HepG2 (cell line): ENCODE data around the gene LRSAM1. TPM values are rescaled to one million over a fixed set of nuclear protein-coding genes. Genes with fewer than 3 reads are reported as not detected.

Experiments used
- FOXJ3 ChIP-seq: sonication (generic); formaldehyde crosslinking; IDR thresholded peaks from 2 replicates; pipeline ENCODE4 v1.4.0; 2020; ENCODE audit warnings: missing genetic modification reagents, mild to moderate bottlenecking, borderline replicate concordance
- HDAC2 ChIP-seq: sonication (generic); formaldehyde crosslinking; IDR thresholded peaks from 2 replicates; pipeline ENCODE4 v1.4.0; 2020; ENCODE audit warnings: missing genetic modification reagents
- JUN ChIP-seq: sonication (generic); formaldehyde crosslinking; IDR thresholded peaks from 2 replicates; pipeline ENCODE4 v1.4.0; 2020; ENCODE audit warnings: mild to moderate bottlenecking, missing genetic modification reagents
- LCORL ChIP-seq, 2 experiments: fragments of 450-650 bp in 1 of 2; sonication (generic) in 1 of 2; formaldehyde crosslinking in 1 of 2; IDR thresholded peaks; 2 replicates each; pipeline versions ENCODE4 v1.5.0 to v1.6.1; 2017 to 2020; ENCODE audit warnings: antibody characterized with exemption in 1 of 2, missing genetic modification reagents in 1 of 2
- LRRFIP1 ChIP-seq: sonication (generic); formaldehyde crosslinking; conservative IDR thresholded peaks from 2 replicates; pipeline ENCODE4 v1.4.0; 2020; ENCODE audit warnings: missing genetic modification reagents
- NFRKB ChIP-seq: fragments of 450-650 bp; IDR thresholded peaks from 2 replicates; pipeline ENCODE4 v1.6.1; 2017
- PITX1 ChIP-seq: sonication (generic); formaldehyde crosslinking; IDR thresholded peaks from 2 replicates; pipeline ENCODE4 v1.5.1; 2020; ENCODE audit warnings: mild to moderate bottlenecking, missing genetic modification reagents
- POLR2AphosphoS2 ChIP-seq: IDR thresholded peaks from 2 replicates; pipeline ENCODE4 v1.6.1; 2011; ENCODE audit warnings: low read depth, low read length, improper control_type of control experiment
- RFXANK ChIP-seq: IDR thresholded peaks from 2 replicates; pipeline ENCODE4 v1.6.1; 2016
- SKIL ChIP-seq: sonication (generic); formaldehyde crosslinking; IDR thresholded peaks from 2 replicates; pipeline ENCODE4 v1.8.0; 2022; ENCODE audit warnings: missing genetic modification reagents, mild to moderate bottlenecking, moderate library complexity, borderline replicate concordance
- SYNCRIP ChIP-seq: fragments of 200-400 bp; formaldehyde crosslinking; IDR thresholded peaks from 2 replicates; pipeline ENCODE4 v1.6.1; 2018; ENCODE audit warnings: mild to moderate bottlenecking, low read depth, low read length; ENCODE audit not compliant: insufficient read depth
- YEATS4 ChIP-seq: sonication (generic); formaldehyde crosslinking; IDR thresholded peaks from 2 replicates; pipeline ENCODE4 v1.4.0; 2020; ENCODE audit warnings: missing genetic modification reagents, borderline replicate concordance
- ZBTB21 ChIP-seq: sonication (generic); formaldehyde crosslinking; IDR thresholded peaks from 2 replicates; pipeline ENCODE4 v1.4.0; 2020; ENCODE audit warnings: missing genetic modification reagents
- ZBTB44 ChIP-seq: sonication (generic); formaldehyde crosslinking; IDR thresholded peaks from 2 replicates; pipeline ENCODE4 v1.4.0; 2020; ENCODE audit warnings: missing genetic modification reagents
- ZNF547 ChIP-seq: sonication (generic); formaldehyde crosslinking; IDR thresholded peaks from 2 replicates; pipeline ENCODE4 v1.5.1; 2020; ENCODE audit warnings: mild to moderate bottlenecking, missing genetic modification reagents
- ZNF619 ChIP-seq: sonication (generic); formaldehyde crosslinking; IDR thresholded peaks from 2 replicates; pipeline ENCODE4 v1.4.0; 2020; ENCODE audit warnings: mild to moderate bottlenecking, missing genetic modification reagents
- ZNF672 ChIP-seq: sonication (generic); formaldehyde crosslinking; IDR thresholded peaks from 2 replicates; pipeline ENCODE4 v1.8.1; 2022; ENCODE audit warnings: missing genetic modification reagents
- ZSCAN25 ChIP-seq: sonication (generic); formaldehyde crosslinking; IDR thresholded peaks from 2 replicates; pipeline ENCODE4 v1.8.0; 2022; ENCODE audit warnings: mild to moderate bottlenecking, missing genetic modification reagents
- ZSCAN30 ChIP-seq: sonication (generic); formaldehyde crosslinking; IDR thresholded peaks from 2 replicates; pipeline ENCODE4 v1.5.0; 2020; ENCODE audit warnings: mild to moderate bottlenecking, missing genetic modification reagents
- polyA plus RNA-seq, 8 experiments: library from polyadenylated mRNA; depleted of rRNA in 3 of 8; stranded (reverse) in 7 of 8; unstranded in 1 of 8; fragments of >200 nt; fragmentation: Illumina TruSeq in 4 of 8; extraction: Trizol in 4 of 8; gene quantifications; 2 replicates each; pipeline versions ENCODE4 v1.2.1 to v1.2.3, GENCODE V29; 2011 to 2016; ENCODE audit warnings: low read depth in 4 of 8, missing spikeins in 1 of 8, mixed read lengths in 1 of 8; ENCODE audit not compliant: insufficient read depth in 1 of 8
- total RNA-seq, 5 experiments: library from RNA; depleted of rRNA; stranded (reverse); fragments of >200 nt; fragmentation: Illumina TruSeq; extraction: Trizol; gene quantifications; 2 replicates each; pipeline ENCODE4 v1.2.3, GENCODE V29; 2016; ENCODE audit warnings: low read depth in 1 of 5
- TF ChIP-seq, protein P1 (sequence below): sonication (generic); formaldehyde crosslinking; IDR thresholded peaks from 2 replicates; pipeline ENCODE4 v1.4.0; 2020; ENCODE audit warnings: missing genetic modification reagents, borderline replicate concordance
- TF ChIP-seq, protein P2 (sequence below): IDR thresholded peaks from 2 replicates; pipeline ENCODE4 v1.6.1; 2016; ENCODE audit warnings: mild to moderate bottlenecking

LRSAM1 gene
- total and polyA plus RNA-seq, 2 of the 13 experiments (the other 11 are each of a cell fraction or from before 2014, with no cell fraction given): 8.7 to 10.2 TPM

- TF ChIP-seq RFXANK (no peak), LRRFIP1 (no peak), HDAC2 (CRISPR knock-in tag) (peak; percentile 67; the same call in 1 of the 2 replicates), SYNCRIP (no peak), ZBTB44 (CRISPR knock-in tag) (no peak), ZBTB21 (no peak), PITX1 (CRISPR knock-in tag) (no peak), ZSCAN25 (CRISPR knock-in tag) (no peak), POLR2AphosphoS2 (no peak), ZSCAN30 (CRISPR knock-in tag) (no peak), ZNF619 (CRISPR knock-in tag) (no peak), SKIL (CRISPR knock-in tag) (no peak; the same call in 1 of the 2 replicates), NFRKB (no peak), LCORL (IDR thresholded peaks at IDR 0.05) (no peak), LCORL (CRISPR knock-in tag; IDR thresholded peaks at IDR 0.05) (0 out of 2 replicates have a peak, but pooled peaks have one; percentile 43), ZNF547 (CRISPR knock-in tag) (no peak), YEATS4 (CRISPR knock-in tag) (no peak), JUN (CRISPR knock-in tag) (no peak), FOXJ3 (CRISPR knock-in tag) (peak; percentile 48; the same call in 1 of the 2 replicates), ZNF672 (CRISPR knock-in tag) (no peak)
- TF ChIP-seq, protein P1, sequence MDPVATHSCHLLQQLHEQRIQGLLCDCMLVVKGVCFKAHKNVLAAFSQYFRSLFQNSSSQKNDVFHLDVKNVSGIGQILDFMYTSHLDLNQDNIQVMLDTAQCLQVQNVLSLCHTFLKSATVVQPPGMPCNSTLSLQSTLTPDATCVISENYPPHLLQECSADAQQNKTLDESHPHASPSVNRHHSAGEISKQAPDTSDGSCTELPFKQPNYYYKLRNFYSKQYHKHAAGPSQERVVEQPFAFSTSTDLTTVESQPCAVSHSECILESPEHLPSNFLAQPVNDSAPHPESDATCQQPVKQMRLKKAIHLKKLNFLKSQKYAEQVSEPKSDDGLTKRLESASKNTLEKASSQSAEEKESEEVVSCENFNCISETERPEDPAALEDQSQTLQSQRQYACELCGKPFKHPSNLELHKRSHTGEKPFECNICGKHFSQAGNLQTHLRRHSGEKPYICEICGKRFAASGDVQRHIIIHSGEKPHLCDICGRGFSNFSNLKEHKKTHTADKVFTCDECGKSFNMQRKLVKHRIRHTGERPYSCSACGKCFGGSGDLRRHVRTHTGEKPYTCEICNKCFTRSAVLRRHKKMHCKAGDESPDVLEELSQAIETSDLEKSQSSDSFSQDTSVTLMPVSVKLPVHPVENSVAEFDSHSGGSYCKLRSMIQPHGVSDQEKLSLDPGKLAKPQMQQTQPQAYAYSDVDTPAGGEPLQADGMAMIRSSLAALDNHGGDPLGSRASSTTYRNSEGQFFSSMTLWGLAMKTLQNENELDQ: no peak
- TF ChIP-seq, protein P2, sequence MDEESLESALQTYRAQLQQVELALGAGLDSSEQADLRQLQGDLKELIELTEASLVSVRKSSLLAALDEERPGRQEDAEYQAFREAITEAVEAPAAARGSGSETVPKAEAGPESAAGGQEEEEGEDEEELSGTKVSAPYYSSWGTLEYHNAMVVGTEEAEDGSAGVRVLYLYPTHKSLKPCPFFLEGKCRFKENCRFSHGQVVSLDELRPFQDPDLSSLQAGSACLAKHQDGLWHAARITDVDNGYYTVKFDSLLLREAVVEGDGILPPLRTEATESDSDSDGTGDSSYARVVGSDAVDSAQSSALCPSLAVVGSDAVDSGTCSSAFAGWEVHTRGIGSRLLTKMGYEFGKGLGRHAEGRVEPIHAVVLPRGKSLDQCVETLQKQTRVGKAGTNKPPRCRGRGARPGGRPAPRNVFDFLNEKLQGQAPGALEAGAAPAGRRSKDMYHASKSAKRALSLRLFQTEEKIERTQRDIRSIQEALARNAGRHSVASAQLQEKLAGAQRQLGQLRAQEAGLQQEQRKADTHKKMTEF (CRISPR knock-in tag): 0 out of 2 replicates have a peak, but pooled peaks have one; percentile 17
These were observed 97.1 kb downstream of the LRSAM1 start (continued) for GRCh38 chr9:127548352-127548881.
